ENCODE measurements around the gene SLC34A3. TPM values are rescaled to one million over a fixed set of nuclear protein-coding genes. Genes with fewer than 3 reads are reported as not detected.

SLC34A3 gene
- total and polyA plus RNA-seq, 2 donors (not counting 1 experiment from before 2014, with no cell fraction given): not detected

DNA sequence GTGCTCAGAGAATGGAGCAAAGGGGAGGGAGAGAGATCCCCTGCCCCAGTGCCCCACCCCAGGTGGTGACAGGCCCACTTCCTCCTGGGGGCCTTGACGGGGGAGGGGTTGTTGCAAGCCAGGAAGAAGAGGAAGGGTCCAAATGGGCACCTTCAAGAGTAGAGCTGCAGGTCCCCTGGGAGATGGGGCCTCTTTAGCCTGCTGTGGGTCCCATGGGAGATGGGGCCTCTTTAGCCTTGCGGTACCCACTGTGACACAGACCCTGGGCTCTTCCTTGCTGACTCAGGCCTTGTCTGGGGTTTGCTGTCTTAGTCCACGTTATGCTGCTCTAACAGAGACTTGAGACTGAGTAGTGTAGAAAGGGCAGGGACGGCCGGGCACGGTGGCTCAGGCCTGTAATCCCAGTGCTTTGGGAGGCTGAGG, 37.2 kb downstream of the SLC34A3 start:
- peaks cover 0 to 31% of the 10 kb centered on the region in 2 experiments for H3K36me3 ChIP-seq (replicated peaks in 1 of 2; ENCODE audit: control extremely low read depth in 1 of 2, control insufficient read depth in 1 of 2, extremely low read depth in 1 of 2, insufficient read depth in 2 of 2, low read length in 1 of 2)
- H3K27ac ChIP-seq (ENCODE audit: low read length in 2 of 2): peak overlapping the region in 1 of 2 donors; percentile 48
- peaks cover 11 to 48% of the 10 kb centered on the region in 2 donors for H3K4me1 ChIP-seq (ENCODE audit: control insufficient read depth in 2 of 2, insufficient read depth in 2 of 2, low read length in 2 of 2)
- peak; percentile 64 for DNase-seq
- TF ChIP-seq EZH2 (IDR thresholded peaks at IDR 0.05; ENCODE audit: borderline replicate concordance, insufficient read depth, low read depth, low read length, poor library complexity, severe bottlenecking): no peak
- TF ChIP-seq, protein P1, sequence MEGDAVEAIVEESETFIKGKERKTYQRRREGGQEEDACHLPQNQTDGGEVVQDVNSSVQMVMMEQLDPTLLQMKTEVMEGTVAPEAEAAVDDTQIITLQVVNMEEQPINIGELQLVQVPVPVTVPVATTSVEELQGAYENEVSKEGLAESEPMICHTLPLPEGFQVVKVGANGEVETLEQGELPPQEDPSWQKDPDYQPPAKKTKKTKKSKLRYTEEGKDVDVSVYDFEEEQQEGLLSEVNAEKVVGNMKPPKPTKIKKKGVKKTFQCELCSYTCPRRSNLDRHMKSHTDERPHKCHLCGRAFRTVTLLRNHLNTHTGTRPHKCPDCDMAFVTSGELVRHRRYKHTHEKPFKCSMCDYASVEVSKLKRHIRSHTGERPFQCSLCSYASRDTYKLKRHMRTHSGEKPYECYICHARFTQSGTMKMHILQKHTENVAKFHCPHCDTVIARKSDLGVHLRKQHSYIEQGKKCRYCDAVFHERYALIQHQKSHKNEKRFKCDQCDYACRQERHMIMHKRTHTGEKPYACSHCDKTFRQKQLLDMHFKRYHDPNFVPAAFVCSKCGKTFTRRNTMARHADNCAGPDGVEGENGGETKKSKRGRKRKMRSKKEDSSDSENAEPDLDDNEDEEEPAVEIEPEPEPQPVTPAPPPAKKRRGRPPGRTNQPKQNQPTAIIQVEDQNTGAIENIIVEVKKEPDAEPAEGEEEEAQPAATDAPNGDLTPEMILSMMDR (IDR thresholded peaks at IDR 0.05): no peak
- WGBS (ENCODE audit: insufficient coverage): 36% methylated on average over 6 of the region's 6 CpGs
- peaks cover 29% of the 10 kb centered on the region for H3K79me2 ChIP-seq (ENCODE audit: control insufficient read depth, insufficient read depth, low read length)
- intact Hi-C loops (cut with micrococcal nuclease): loop anchor here (2.0 kb wide), 1 partner anchor 13 kb away; the partner anchor contains the start of gene NELFB
- peak; percentile 85 for ATAC-seq (ENCODE audit: low read depth)
- Mint-ChIP-seq H3K9me3 (ENCODE audit: insufficient read depth) (no peaks in the 10 kb centered on the region), H3K4me3 (peak overlapping the region; percentile 69), H3K4me1 (peaks cover 29% of the 10 kb centered on the region), H3K27me3 (no peaks in the 10 kb centered on the region), H3K27ac (peak overlapping the region; percentile 78)
- H3K4me3 ChIP-seq (ENCODE audit: control extremely low read depth in 1 of 5, extremely low read depth in 1 of 5, insufficient read depth in 1 of 5, low read depth in 2 of 5, low read length in 4 of 5): peak overlapping the region in 3 of 5 experiments; percentile 33 to 50 (median 50)
- peaks cover 33% of the 10 kb centered on the region for H4K20me1 ChIP-seq (ENCODE audit: control insufficient read depth, insufficient read depth, low read length, poor library complexity, severe bottlenecking)
- peak overlapping the region; percentile 53 for H3K9ac ChIP-seq (ENCODE audit: low read length)
- peak overlapping the region; percentile 64 for H3K4me2 ChIP-seq (replicated peaks; ENCODE audit: low read depth, low read length, poor library complexity, severe bottlenecking)
- ChIA-PET CTCF (interaction anchor here (1.1 to 1.5 kb wide), 3 partner anchors 19 to 233 kb away, joined by 3 to 5 read pairs (median 4); no protein-coding TSS in a partner anchor), POLR2A (interaction anchor here (0.6 to 1.8 kb wide), 6 partner anchors 9 to 229 kb away, joined by 3 to 11 read pairs (median 4); partner anchors contain the start of genes TOR4A and TUBB4B)
- H3K27me3 ChIP-seq (replicated peaks in 1 of 4; ENCODE audit: control extremely low read depth in 1 of 4, control insufficient read depth in 3 of 4, insufficient read depth in 4 of 4, low read length in 3 of 4): no peaks in the 10 kb centered on the region
- no peaks in the 10 kb centered on the region for H3K9me3 ChIP-seq (ENCODE audit: control extremely low read depth in 1 of 3, control insufficient read depth in 2 of 3, insufficient read depth in 1 of 3, low read length in 2 of 3)
- H2AFZ ChIP-seq (ENCODE audit: insufficient read depth, low read depth, low read length, poor library complexity, severe bottlenecking): no peak overlapping the region

Data from B cell (primary cell).